ENCODE measurements around the gene NHLH1.

NHLH1 gene

GRCh38 chr1:160359559-160360226 lies 7.2 kb upstream of the NHLH1 start:
- DNase-seq = peak; percentile 10

DNA sequence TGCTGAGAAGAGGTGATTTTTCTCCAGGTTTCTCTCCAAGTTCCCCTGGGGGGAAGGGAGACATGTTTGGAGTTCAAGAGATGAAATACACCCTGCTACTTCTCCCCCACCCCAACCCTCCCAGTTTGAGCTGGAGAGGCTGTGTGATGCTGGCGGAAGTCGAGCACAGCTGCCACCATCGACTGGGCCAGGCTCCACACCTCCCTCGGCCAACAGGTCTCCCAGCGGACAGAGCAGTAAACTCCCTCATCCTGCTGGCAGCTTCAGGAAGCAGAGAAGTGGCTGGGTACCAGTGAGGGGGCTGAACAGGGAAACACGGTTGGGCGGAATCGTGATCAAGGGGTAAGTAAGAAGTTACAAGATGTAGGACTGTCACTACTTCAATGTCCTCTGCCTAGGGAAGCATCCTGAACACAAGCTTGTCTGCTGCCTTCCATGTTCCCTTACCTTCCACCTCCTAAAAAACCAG lies 6.6 kb upstream of the NHLH1 start:
- DNase-seq = no peak

GRCh38 chr1:160361199-160361598 lies 5.7 kb upstream of the NHLH1 start:
- DNase-seq = no peak

DNA sequence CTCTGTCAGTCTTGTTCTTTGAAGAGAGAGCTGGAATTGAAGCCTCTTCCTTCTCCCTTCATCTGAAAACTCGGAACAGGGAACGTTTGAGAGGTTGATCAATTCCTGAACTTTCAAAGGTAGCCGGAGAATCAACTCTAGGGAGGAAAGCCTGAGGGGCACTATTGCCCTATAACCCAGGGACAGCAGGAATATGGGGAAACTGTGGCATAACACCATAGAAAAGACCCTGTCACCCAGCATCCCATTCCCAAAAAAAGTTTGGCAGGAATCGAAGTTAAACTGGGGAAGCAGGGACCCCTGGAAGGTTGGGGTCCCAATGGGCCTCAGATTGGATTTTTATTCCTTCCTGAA lies 5.1 kb upstream of the NHLH1 start:
- no peak for DNase-seq

DNA sequence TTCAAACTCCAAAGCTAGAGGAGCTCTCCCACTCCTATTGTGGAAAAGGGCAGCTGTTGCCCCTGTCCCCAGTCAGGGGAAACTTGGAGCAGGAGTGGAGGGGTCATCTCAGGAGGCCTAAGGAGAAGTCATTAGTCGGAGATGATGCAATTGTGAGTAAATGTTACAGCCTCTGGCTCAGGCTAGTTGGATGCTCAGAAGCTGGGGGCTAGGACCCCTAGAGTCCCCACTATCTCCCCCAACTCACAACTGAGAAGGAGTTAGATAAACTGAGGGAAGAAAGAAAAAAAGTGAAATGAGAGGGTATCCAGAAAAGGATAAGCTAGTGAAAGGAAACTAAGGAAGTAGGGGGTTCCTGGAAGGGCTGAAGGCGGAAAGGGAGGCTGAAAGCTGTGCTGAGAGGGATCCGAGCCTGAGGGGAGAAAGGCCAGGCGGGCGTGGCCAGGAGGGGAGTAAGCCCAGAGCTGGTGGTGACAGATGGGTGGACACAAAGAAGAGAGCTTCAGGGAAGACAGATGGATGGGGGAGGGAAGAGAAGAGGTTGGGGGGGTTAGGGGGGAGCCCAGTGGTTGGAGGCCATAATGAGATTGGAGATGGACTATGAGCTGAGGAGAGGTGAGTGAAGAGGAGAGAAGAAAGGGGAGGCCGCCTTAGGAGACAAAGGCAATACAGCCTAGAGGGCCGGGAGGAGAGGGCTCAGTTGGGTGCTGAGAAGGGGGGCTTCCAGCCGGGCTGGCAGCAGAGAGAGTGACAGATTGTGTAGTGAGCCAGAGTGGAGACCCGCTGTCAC lies 4.5 kb upstream of the NHLH1 start:
- peak; percentile 52 for DNase-seq

- DNase-seq = no peak
Measured at GRCh38 chr1:160363010-160363409, 3.9 kb upstream of the NHLH1 start.

GRCh38 chr1:160363951-160364735 lies 2.7 kb upstream of the NHLH1 start:
- DNase-seq = no peak

GRCh38 chr1:160365325-160365724 lies 1.5 kb upstream of the NHLH1 start:
- DNase-seq = no peak

GRCh38 chr1:160367516-160367900 lies 637 bp downstream of the NHLH1 start:
- no peak for DNase-seq

DNA sequence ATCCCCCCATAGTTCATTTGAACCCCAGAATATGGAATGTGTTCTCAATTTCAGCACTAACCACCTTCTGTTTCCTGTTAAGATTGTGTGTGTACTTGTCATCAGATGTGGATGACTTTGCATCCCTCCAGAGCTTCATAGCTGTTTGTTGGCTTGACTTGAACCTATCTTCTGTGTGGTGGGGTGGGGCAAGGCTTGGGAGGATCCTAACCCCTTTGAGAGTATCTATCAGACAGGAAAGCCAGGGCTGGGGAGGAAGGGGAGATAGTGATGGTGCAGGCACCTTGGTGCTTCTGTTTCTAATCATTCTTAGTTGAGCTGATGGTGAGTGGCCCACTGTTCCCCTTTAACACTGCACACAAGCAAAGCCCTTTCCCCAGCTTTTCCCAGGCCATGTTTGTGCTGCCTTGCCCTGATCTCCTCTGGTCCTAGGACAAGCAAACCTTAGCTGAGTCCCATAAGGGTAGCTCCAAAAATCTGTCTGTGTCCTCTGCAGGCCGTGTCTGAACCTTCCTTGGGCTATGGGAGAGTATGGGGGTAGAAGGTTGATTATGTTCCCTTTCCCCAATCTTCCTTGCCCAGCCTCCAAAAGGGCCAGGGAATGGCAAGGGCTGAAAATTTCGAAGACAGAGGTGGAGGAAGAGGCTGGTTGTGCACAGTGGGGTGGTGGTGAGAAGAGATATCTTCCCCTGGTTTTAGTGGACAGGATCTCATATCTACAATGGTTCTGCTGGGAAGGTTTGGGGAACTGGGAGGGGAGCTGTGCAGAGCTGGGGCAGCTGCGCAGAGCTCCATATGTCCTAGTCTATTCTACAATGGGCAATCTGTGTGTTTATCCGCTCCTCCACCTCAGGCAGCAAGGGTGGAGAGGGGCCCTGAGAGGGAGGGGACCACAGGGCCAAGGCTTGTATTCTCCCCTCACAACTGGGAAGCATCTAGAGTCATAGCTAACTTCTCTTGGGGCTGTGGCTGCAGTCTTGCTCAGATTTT lies 1.4 kb downstream of the NHLH1 start:
- no peak for DNase-seq

DNA sequence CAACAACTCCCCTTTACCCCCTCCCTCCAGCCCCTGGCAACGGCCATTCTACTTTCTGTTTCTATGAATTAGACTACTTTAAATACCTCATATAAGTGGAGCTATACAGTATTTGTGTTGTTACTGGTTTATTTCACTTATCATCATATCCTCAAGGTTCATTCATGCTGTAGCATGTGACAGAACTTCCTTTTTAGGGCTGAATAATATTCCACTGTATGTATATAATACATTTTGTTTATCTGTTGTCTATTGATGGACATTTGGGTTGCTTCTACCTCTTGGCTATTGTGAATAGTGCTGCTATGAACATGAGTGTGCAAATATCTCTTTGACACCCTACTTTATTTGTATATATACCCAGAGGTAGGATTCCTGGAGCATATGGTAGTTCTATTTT lies 2.2 kb downstream of the NHLH1 start:
- no peak for DNase-seq

DNA sequence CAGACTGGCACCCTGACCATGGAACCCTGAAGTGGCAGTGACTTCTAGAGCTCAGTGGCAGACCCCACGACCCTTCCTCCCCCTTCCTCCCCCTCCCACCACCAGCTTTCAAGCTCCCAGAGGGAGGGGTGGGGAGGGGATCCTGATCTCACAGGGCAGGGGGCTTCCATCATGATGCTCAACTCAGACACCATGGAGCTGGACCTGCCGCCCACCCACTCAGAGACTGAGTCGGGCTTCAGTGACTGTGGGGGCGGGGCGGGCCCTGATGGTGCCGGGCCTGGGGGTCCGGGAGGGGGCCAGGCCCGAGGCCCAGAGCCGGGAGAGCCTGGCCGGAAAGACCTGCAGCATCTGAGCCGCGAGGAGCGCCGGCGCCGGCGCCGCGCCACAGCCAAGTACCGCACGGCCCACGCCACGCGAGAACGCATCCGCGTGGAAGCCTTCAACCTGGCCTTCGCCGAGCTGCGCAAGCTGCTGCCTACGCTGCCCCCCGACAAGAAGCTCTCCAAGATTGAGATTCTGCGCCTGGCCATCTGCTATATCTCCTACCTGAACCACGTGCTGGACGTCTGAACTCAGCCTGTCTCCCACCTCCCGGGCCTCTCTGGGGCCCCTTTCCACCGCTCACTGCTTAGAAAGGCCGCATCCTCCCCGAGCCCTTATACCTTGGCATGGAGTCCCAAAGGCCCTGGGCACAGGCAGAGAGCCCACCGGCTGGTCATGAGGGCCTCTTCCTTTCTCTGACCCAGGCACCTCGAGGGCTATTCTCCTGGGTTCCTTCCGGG lies 3.9 kb downstream of the NHLH1 start:
- no peak for DNase-seq

DNA sequence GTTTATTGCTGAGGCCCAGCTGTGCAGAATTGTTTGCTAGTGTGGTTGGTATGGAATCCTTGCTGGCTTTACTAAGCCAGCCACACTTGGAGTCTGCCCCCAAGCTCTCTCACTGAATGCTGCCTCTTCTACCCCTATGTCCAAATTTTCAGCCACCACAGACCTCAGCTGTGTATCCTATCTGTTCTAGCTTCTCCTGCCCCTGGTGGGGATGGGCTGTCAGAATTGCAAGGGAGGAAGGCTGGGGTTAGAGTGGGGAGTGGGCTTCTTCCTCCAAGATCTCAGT lies 4.4 kb downstream of the NHLH1 start:
- no peak for DNase-seq

GRCh38 chr1:160371756-160372155 lies 4.9 kb downstream of the NHLH1 start:
- no peak for DNase-seq

DNA sequence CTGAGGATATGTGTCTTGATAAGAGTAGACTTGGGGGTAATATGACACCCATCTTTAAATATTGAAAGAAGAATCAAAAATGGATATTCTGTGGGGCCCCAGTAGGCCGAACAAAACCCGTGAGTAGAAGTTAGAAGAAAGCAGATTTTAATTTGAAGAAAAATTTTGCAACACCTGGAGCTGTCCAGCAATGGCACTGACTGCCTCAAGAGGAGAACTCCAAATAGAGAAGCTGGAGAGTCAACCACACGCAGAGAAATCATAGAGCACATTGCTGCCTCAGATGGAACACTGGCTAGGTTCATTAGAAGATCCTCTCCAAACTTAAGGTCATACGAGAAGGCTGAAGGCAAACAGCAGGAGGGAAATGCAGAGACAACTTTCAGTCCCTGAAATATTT lies 6.8 kb downstream of the NHLH1 start:
- no peak for DNase-seq

GRCh38 chr1:160374306-160375110 lies 7.6 kb downstream of the NHLH1 start:
- no peak for DNase-seq

DNA sequence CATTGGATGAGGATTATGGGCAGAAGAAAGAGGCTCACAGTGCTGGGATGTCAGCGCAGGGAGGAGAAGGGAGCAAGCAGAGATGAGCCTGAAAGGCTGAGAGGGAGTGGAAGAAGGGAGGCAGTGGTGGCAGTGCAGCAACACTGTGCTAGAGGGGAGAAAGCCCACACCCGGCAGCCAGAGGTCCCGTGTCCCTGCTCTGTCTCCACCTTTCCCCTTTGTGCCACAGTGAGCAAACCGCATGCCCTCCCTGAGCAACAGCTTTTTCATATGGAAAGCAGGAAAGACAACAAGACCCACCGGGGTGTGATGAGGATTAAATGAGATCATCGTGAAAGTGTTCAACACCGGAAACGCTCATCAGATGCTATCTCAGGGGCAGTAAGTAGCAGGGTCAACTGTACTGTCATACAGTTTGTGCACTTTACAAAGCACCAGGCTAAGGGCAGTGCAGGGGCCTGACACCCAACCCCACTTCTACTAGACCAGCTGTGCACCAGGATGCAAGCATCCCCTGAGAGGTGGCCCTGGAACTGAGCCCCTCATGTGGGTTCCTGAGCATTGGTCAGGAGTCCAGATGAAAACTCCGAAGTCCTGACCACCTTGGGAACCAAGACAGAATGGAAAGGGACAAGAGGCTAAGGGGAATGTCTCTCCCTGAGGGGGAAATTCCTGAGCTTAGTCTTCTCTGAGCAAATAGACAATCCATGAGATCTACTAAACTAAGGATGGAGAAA lies 9.1 kb downstream of the NHLH1 start:
- DNase-seq = no peak

DNA sequence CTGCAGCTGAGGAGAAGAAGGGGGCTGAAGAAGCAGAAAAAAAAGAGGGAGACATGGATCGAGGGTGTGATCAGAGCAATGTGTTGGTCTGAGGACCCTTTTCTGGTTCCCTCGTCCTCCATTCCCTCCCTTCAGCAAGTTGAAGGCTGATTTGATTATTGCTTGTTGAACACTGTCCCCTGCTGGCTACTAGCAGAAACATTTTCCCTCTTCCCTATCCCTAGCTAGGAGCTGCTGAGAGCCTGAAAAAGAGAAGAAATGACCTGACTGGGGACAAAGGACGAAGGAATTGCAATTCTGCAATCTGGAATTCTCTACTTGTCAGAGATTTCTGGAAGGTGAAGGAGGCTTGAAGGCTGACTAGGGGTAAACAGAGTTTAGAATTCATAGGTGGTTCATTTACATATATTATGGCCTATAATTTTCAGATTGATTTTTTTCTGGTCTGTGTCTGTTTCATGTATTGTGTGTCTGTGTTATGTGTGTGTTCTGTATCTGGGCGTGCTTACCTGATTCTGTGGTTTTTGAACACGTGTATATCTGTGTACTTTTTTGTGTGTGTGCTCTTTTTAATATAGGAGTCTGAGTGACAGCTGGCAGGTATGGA lies 9.8 kb downstream of the NHLH1 start:
- peak; percentile 69 for DNase-seq

DNA sequence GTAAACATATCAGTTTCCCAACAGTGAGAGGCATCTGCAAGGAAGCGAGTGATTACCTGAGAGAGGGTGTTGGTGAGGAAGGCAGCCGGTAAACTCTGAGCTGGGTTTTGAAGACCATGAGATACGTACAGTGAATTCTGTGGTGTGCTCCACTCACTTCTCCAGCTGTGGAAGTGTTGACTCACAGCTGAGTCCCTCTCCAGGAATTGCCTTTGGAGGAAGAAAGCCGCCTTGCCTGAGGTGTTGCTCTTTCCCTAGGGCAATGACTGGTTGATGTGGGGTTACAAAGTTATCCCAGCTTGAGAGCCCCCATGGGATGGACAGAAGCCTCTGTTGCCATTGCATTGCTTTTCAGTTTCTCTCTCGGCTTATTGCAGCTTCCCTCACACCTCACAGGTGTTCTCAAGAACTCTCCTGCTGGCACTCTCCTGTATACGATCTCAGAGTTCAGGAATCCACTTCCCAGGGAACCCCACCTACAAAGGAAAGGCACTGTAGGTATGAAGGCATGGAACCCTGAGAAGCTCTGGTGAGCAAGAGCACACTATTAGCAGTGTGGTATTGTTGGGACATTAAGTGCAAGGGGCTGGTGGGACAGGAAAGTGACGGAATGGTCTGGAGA lies 10.8 kb downstream of the NHLH1 start:
- DNase-seq = no peak

All from NCI-H446 treated with DMSO at 0.1 percent for 48 hours (cell line).